ENCODE measurements around the gene EVL. TPM values are rescaled to one million over a fixed set of nuclear protein-coding genes. Genes with fewer than 3 reads are reported as not detected.

Gene EVL
- total RNA-seq, 1 donor from 2014 or later = 6.1 TPM

DNA sequence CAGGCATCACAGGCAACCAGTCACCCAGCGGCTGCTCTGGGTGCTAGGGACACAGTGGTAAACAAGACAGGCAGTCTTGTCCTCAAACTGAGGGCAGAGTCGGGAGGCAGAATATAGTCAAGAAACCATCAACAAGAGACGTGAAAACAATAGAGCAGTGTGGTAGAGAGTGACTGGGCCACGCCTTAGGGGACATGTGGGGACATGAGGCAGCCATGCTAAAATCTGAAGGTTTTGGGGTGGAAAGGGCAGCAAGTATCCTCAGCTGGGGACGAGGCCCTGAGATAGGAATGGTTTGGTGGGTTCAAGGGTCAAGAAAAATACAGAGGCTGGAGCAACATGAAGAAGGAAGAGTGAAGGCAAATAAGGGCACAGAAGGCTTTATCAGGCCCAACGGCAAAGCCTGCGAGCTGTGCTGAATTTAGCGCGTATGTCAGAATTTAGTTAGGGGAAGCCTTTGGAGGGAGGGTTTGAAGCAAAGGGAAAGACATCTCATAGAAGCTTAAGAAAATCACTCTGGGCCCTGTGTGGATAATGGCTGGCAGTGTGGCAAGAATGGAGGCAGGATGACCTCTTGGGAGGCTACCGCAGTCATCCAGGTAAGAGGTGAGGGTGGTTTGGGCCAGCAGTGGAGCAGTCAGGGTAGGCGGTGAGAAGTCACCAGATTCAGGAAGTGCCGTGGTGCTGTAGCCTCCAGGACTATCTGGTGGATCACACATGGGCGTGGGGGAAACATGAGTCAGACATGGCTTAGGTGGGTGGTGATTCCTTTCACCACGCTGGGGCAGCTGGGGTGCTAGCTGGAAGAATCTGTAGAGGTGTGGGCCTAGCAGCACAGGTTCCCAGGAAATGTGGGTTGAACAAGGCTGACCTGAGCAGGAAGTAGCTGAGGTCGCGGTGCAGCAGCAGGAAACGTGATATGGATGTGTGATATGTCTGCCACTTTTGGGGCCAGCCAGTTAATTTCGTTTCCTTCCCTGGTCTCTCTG lies 3.0 kb downstream of the EVL start:
- peak; percentile 92 for FAIRE-seq
- no peak overlapping the region for H3K4me3 ChIP-seq (ENCODE audit: low read depth, low read length)
- no peaks in the 10 kb centered on the region for H3K27me3 ChIP-seq (ENCODE audit: control insufficient read depth, insufficient read depth, low read length)

DNA sequence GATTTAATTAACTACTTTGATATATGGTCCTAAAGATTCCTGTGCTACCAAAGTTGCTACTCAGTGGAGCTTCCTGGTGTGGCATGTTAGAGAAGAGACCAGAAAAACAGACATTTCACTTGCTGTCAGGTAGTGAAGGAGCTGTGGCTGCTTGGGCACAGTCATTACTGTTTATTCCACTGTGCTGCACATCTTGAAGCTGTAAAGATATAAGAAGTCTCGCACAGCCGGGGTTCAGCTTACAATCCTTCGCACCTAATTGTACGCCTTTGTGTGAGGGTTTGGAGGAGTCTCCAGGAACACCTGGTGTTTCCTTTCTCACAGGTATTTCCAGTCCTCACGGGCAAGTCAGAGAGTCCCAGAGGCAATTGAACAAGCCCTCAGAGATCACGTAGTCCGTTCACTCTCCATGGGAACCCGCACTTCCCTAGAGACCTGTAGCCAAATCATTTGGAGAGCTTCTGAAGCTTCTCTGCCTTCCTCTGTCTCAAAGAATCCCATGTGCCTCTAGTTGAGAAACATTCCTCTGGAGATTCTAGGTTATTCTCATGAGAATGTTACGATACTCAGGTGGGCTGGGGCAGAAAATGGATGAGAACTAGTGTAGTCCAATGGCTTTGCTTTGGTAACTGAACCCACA lies 4.1 kb downstream of the EVL start:
- Histone ChIP-seq H3K27me3 (ENCODE audit: control insufficient read depth, insufficient read depth, low read length) (no peaks in the 10 kb centered on the region), H3K36me3 (ENCODE audit: control insufficient read depth, insufficient read depth, low read length) (no peaks in the 10 kb centered on the region), H3K4me3 (ENCODE audit: low read depth, low read length) (no peak overlapping the region)
- FAIRE-seq = no peak
- TF ChIP-seq, protein P1, sequence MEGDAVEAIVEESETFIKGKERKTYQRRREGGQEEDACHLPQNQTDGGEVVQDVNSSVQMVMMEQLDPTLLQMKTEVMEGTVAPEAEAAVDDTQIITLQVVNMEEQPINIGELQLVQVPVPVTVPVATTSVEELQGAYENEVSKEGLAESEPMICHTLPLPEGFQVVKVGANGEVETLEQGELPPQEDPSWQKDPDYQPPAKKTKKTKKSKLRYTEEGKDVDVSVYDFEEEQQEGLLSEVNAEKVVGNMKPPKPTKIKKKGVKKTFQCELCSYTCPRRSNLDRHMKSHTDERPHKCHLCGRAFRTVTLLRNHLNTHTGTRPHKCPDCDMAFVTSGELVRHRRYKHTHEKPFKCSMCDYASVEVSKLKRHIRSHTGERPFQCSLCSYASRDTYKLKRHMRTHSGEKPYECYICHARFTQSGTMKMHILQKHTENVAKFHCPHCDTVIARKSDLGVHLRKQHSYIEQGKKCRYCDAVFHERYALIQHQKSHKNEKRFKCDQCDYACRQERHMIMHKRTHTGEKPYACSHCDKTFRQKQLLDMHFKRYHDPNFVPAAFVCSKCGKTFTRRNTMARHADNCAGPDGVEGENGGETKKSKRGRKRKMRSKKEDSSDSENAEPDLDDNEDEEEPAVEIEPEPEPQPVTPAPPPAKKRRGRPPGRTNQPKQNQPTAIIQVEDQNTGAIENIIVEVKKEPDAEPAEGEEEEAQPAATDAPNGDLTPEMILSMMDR (IDR thresholded peaks at IDR 0.05; ENCODE audit: insufficient read depth, low read length, severe bottlenecking) = no peak
- DNase-seq (ENCODE audit: low read depth) = no peak

More for the DNA sequence above, 3.0 kb downstream of the EVL start:
- H3K36me3 ChIP-seq (ENCODE audit: control insufficient read depth, insufficient read depth, low read length) = no peaks in the 10 kb centered on the region
- TF ChIP-seq, protein P1 (IDR thresholded peaks at IDR 0.05; ENCODE audit: insufficient read depth, low read length, severe bottlenecking) = no peak
- peak; percentile 92 for DNase-seq (ENCODE audit: low read depth)

DNA sequence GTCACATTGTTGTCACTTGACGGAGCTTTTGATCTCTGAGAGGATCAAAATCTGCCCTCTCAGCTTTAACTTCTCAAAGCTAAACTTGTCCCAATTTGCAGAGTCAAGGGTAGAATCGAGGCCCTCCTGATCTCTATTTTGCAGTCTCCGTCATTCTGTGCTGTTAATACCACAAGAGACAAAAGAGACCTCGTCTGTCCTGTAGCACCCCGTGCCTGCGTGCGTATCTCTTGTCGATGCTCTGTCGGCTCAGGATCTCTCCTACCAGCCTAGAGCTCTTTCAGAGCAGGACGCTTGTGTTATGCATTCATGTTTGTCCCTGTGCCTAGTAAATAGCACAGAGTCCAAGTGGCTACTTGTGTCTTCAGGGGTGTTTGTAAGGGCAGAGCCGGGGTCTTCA lies 5.1 kb downstream of the EVL start:
- DNase-seq (ENCODE audit: low read depth) = no peak
- H3K27me3 ChIP-seq (ENCODE audit: control insufficient read depth, insufficient read depth, low read length) = no peaks in the 10 kb centered on the region
- no peak for FAIRE-seq
- H3K4me3 ChIP-seq (ENCODE audit: low read depth, low read length) = no peak overlapping the region
- no peaks in the 10 kb centered on the region for H3K36me3 ChIP-seq (ENCODE audit: control insufficient read depth, insufficient read depth, low read length)
- TF ChIP-seq, protein P1 (IDR thresholded peaks at IDR 0.05; ENCODE audit: insufficient read depth, low read length, severe bottlenecking) = no peak

DNA sequence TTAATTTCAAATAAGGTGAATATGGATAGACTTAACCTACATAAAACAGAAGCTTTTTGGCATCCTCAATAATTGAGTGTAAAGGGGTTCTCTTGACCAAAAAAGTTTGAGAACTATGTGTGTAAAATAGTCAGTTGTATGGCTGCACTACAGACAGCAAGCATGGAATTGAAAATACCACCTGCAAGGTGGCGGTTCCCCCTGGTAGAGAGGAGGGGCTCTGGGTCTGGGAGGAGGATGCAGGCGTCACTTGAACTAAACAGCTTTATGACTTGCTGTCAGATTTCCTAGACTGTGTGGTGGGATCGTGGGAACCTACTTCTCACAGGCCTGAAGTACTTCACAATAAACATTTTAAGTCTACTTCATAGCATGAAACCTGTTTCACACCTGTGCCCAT lies 6.3 kb downstream of the EVL start:
- H3K27me3 ChIP-seq (ENCODE audit: control insufficient read depth, insufficient read depth, low read length) = no peaks in the 10 kb centered on the region
- no peaks in the 10 kb centered on the region for H3K36me3 ChIP-seq (ENCODE audit: control insufficient read depth, insufficient read depth, low read length)
- FAIRE-seq = no peak
- H3K4me3 ChIP-seq (ENCODE audit: low read depth, low read length) = no peak overlapping the region
- TF ChIP-seq, protein P1 (IDR thresholded peaks at IDR 0.05; ENCODE audit: insufficient read depth, low read length, severe bottlenecking) = no peak
- no peak for DNase-seq (ENCODE audit: low read depth)

DNA sequence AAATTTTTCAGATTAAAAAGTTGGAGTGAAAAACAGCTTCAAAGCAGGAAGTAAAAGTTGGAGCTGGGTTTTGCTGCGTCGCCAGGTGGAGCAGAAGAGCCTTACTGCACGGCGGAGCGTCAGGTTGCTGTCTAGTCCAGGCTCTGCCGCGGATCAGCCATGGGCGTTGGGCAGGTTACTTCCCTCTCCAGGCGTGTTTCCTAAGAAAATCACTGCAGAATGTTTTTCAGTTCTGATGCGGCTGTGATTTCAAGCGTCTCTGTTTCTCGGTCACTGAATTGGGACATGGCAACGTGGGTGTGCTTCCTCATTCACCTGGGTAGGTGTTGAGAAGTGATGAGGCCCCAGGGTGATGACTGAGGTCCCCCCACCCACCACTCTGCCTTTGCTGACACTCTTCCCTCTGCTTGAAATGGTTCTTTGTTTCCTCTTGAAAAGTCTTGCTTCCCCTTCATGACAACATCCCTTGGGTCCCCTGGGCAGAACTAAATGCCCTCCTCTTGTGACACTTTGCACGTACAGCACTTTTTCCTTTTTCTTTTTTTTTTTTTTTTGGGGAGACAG lies 7.6 kb downstream of the EVL start:
- Histone ChIP-seq H3K27me3 (ENCODE audit: control insufficient read depth, insufficient read depth, low read length) (no peaks in the 10 kb centered on the region), H3K36me3 (ENCODE audit: control insufficient read depth, insufficient read depth, low read length) (no peaks in the 10 kb centered on the region), H3K4me3 (ENCODE audit: low read depth, low read length) (no peak overlapping the region)
- DNase-seq (ENCODE audit: low read depth) (peak; percentile 67), FAIRE-seq (no peak)
- TF ChIP-seq, protein P1 (IDR thresholded peaks at IDR 0.05; ENCODE audit: insufficient read depth, low read length, severe bottlenecking) = peak; percentile 93
